Thyroid gland (tissue), 4 donors: ENCODE results near the gene PLXNB2. TPM values are rescaled to one million over a fixed set of nuclear protein-coding genes. Genes with fewer than 3 reads are reported as not detected.
"Not testable (repeated sequence)": the region's sequence is repeated elsewhere in the genome, so short reads cannot be mapped to it uniquely, and the experiment has no call there.

Experiments used
- DNase-seq, 2 donors: peaks; one replicate each; pipeline ENCODE4 v3.0.0-alpha.2; 2019
- H3K27ac ChIP-seq, 3 donors: fragments of 200-600 bp; sonication (generic); 1 replicate in 2 of 3; 2 replicates in 1 of 3; pipeline ENCODE4 v1.5.1; 2016 to 2019; ENCODE audit warnings: mild to moderate bottlenecking in 1 of 3, moderate library complexity in 1 of 3
- H3K27me3 ChIP-seq: fragments of 200-600 bp; sonication (generic); one replicate; pipeline ENCODE4 v1.5.1; 2019
- H3K36me3 ChIP-seq, 2 donors: fragments of 200-600 bp; sonication (generic); one replicate each; pipeline ENCODE4 v1.5.1; 2016 to 2019
- H3K4me1 ChIP-seq, 2 donors: fragments of 200-600 bp; sonication (generic); one replicate each; pipeline ENCODE4 v1.5.1; 2017 to 2019
- H3K4me3 ChIP-seq, 3 donors: fragments of 200-600 bp; sonication (generic); replicated peaks in 1 of 3; 1 replicate in 2 of 3; 2 replicates in 1 of 3; pipeline ENCODE4 v1.5.1; 2016; ENCODE audit warnings: mild to moderate bottlenecking in 1 of 3
- H3K9me3 ChIP-seq: fragments of 200-600 bp; sonication (generic); one replicate; pipeline ENCODE4 v1.5.1; 2017
- CTCF ChIP-seq, 6 experiments: fragments of 200-600 bp in 3 of 6; fragments of 450-650 bp in 3 of 6; sonication (generic) in 3 of 6; IDR thresholded peaks; one replicate each; pipeline ENCODE4 v1.5.1; 2016 to 2019; ENCODE audit warnings: antibody characterized with exemption in 6 of 6, mild to moderate bottlenecking in 2 of 6, inconsistent platforms in 1 of 6, moderate library complexity in 1 of 6
- POLR2A ChIP-seq, 2 donors: fragments of 450-650 bp; IDR thresholded peaks; one replicate each; pipeline ENCODE4 v1.6.1; 2017; ENCODE audit warnings: antibody characterized with exemption in 2 of 2, mild to moderate bottlenecking in 2 of 2, moderate library complexity in 1 of 2
- WGBS, 2 donors: methylation state at CpG; one replicate each; pipeline ENCODE4 v1.1.5; 2017; 5-methylcytosine and 5-hydroxymethylcytosine counted together
- intact Hi-C: fragments of 100-400 bp; cut with DNase I; formaldehyde crosslinking; loops from one replicate; pipeline ENCODE4 v1.15.1; 2023
- total RNA-seq, 4 donors: library from RNA; depleted of rRNA; stranded (reverse); fragments of >200 nt; gene quantifications; one replicate each; pipeline ENCODE4 v1.2.3, GENCODE V29; 2016

The PLXNB2 gene
- total RNA-seq, 4 donors from 2014 or later: 143 to 266 (median 215) TPM

- Histone ChIP-seq H3K4me3 (no peak overlapping the region), H3K36me3 (peaks cover 53 to 55% of the 10 kb centered on the region in 2 donors), H3K27ac (no peak overlapping the region), H3K4me1 (peaks cover 17 to 19% of the 10 kb centered on the region in 2 donors), H3K9me3 (no peaks in the 10 kb centered on the region), H3K27me3 (no peaks in the 10 kb centered on the region)
- DNase-seq: no peak
- WGBS, 2 donors: 90 to 94% methylated on average over 23 to 30 of the region's 43 CpGs
- intact Hi-C loops: loop anchor here (5.0 kb wide), 2 partner anchors 37 to 52 kb away; partner anchors contain the start of gene DENND6B
- TF ChIP-seq CTCF (IDR thresholded peaks at IDR 0.05): no peak
- no peak for TF ChIP-seq POLR2A (IDR thresholded peaks at IDR 0.05)
These were observed 32.0 kb downstream of the PLXNB2 start for GRCh38 chr22:50275181-50276055.

- no peak for DNase-seq
- Histone ChIP-seq H3K27me3 (no peaks in the 10 kb centered on the region), H3K27ac (no peak overlapping the region), H3K4me1 (peaks cover 20 to 23% of the 10 kb centered on the region in 2 donors), H3K4me3 (no peak overlapping the region), H3K36me3 (peaks cover 46 to 49% of the 10 kb centered on the region in 2 donors), H3K9me3 (no peaks in the 10 kb centered on the region)
- intact Hi-C loops: loop anchor here (5.0 kb wide), 2 partner anchors 38 to 53 kb away; partner anchors contain the start of gene DENND6B
- TF ChIP-seq CTCF (IDR thresholded peaks at IDR 0.05) (no peak), POLR2A (IDR thresholded peaks at IDR 0.05) (no peak)
- WGBS, 2 donors: 69 to 91% methylated on average over 5 to 7 of the region's 7 CpGs
These were observed 32.7 kb downstream of the PLXNB2 start for GRCh38 chr22:50274771-50275170.

- peaks cover 25 to 28% of the 10 kb centered on the region in 2 donors for H3K4me1 ChIP-seq
- DNase-seq: peak; percentile 71 to 73
- intact Hi-C loops: no loop called here
These were observed 33.1 kb downstream of the PLXNB2 start for GRCh38 chr22:50274311-50274710.

GRCh38 chr22:50273781-50274180 lies 33.7 kb downstream of the PLXNB2 start:
- H3K27ac ChIP-seq, H3K9me3 ChIP-seq, H3K4me3 ChIP-seq, DNase-seq, intact Hi-C loops, H3K27me3 ChIP-seq: not testable (repeated sequence)
- Histone ChIP-seq H3K36me3 (peaks cover 38 to 39% of the 10 kb centered on the region in 2 donors), H3K4me1 (peaks cover 30 to 33% of the 10 kb centered on the region in 2 donors)
- 90% methylated on average over 10 of the region's 10 CpGs for WGBS, 2 donors

More at GRCh38 chr22:50274311-50274710, 33.1 kb downstream of the PLXNB2 start:
- no peak overlapping the region for H3K4me3 ChIP-seq
- no peak overlapping the region for H3K27ac ChIP-seq
- no peak for TF ChIP-seq POLR2A (IDR thresholded peaks at IDR 0.05)
- TF ChIP-seq CTCF (IDR thresholded peaks at IDR 0.05): peak in 3 of 6 experiments; percentile 24 to 31 (median 31)
- H3K36me3 ChIP-seq: peaks cover 42 to 44% of the 10 kb centered on the region in 2 donors
- 28 to 45% methylated on average over 7 of the region's 7 CpGs for WGBS, 2 donors
- no peaks in the 10 kb centered on the region for H3K27me3 ChIP-seq
- no peaks in the 10 kb centered on the region for H3K9me3 ChIP-seq

GRCh38 chr22:50273352-50273751 lies 34.1 kb downstream of the PLXNB2 start:
- Histone ChIP-seq H3K36me3 (peaks cover 34 to 35% of the 10 kb centered on the region in 2 donors), H3K4me1 (peaks cover 35 to 37% of the 10 kb centered on the region in 2 donors)
- 57 to 79% methylated on average over 6 to 11 of the region's 11 CpGs for WGBS, 2 donors
- H3K9me3 ChIP-seq, DNase-seq, H3K4me3 ChIP-seq, intact Hi-C loops, H3K27me3 ChIP-seq, H3K27ac ChIP-seq: not testable (repeated sequence)
